PC-9 (cell line): ENCODE results near the gene NME7.

Experiments
- CTCF ChIP-seq: fragments of 200-600 bp; sonication (generic); conservative IDR thresholded peaks from 2 replicates; pipeline ENCODE4 v1.6.1; 2017; ENCODE audit warnings: mixed run types, antibody characterized with exemption, mild to moderate bottlenecking, moderate library complexity
- EZH2 ChIP-seq: fragments of 200-600 bp; sonication (generic); IDR thresholded peaks from 2 replicates; pipeline ENCODE4 v1.8.0; 2017; ENCODE audit warnings: antibody characterized with exemption, low read depth

- TF ChIP-seq CTCF = no peak
- TF ChIP-seq EZH2 = no peak
Measured at GRCh38 chr1:169143346-169143745, 224.3 kb downstream of the NME7 start.
